Neural cell (in vitro differentiated cells): ENCODE data around the gene DNAJB14. TPM values are rescaled to one million over a fixed set of nuclear protein-coding genes. Genes with fewer than 3 reads are reported as not detected.

Experiments used
- H2AFZ ChIP-seq: fragments of 200-600, 300-800 bp; sonication (generic), shearing (Covaris generic); 2 replicates; pipeline ENCODE4 v1.6.0; 2014; ENCODE audit warnings: low read depth, mild to moderate bottlenecking, antibody characterized with exemption, low read length, moderate library complexity
- H3F3A ChIP-seq: fragments of 200-600 bp; shearing (Covaris generic); 2 replicates; pipeline ENCODE4 v1.6.1; 2016; ENCODE audit warnings: mild to moderate bottlenecking, moderate library complexity, mixed read lengths, antibody characterized with exemption, low read length; ENCODE audit not compliant: insufficient read depth, poor library complexity, severe bottlenecking
- H3K27ac ChIP-seq: fragments of 200-600, 300-800 bp; sonication (generic), shearing (Covaris generic); 2 replicates; pipeline ENCODE4 v1.5.1; 2014; ENCODE audit warnings: mild to moderate bottlenecking, low read length, moderate library complexity
- H3K27me3 ChIP-seq: fragments of 300-800, 200-600 bp; sonication (generic), shearing (Covaris generic); 2 replicates; pipeline ENCODE4 v1.6.0; 2014; ENCODE audit warnings: mild to moderate bottlenecking, low read depth, low read length, moderate library complexity; ENCODE audit not compliant: insufficient read depth
- H3K36me3 ChIP-seq: fragments of 300-800, 200-600 bp; sonication (generic), shearing (Covaris generic); 2 replicates; pipeline ENCODE4 v1.5.1; 2014; ENCODE audit warnings: mild to moderate bottlenecking, antibody characterized with exemption, low read length, moderate library complexity; ENCODE audit not compliant: insufficient read depth
- H3K4me2 ChIP-seq: fragments of 300-800, 200-600 bp; sonication (generic), shearing (Covaris generic); 2 replicates; pipeline ENCODE4 v1.6.0; 2014; ENCODE audit warnings: mild to moderate bottlenecking, low read length
- H3K4me3 ChIP-seq: fragments of 300-800, 200-600 bp; sonication (generic), shearing (Covaris generic); 2 replicates; pipeline ENCODE4 v1.5.1; 2014; ENCODE audit warnings: mild to moderate bottlenecking, low read length, moderate library complexity
- H3K79me2 ChIP-seq: fragments of 200-600 bp; shearing (Covaris generic); replicated peaks from 2 replicates; pipeline ENCODE4 v1.6.0; 2014; ENCODE audit warnings: mild to moderate bottlenecking, low read length, moderate library complexity; ENCODE audit not compliant: insufficient read depth
- H3K9ac ChIP-seq: fragments of 300-800, 200-600 bp; sonication (generic), shearing (Covaris generic); 2 replicates; pipeline ENCODE4 v1.6.1; 2016; ENCODE audit warnings: mild to moderate bottlenecking, low read length, mixed read lengths
- H3K9me2 ChIP-seq: fragments of 200-600 bp; shearing (Covaris generic); 2 replicates; pipeline ENCODE4 v1.6.1; 2016; ENCODE audit warnings: mild to moderate bottlenecking, low read length, mixed read lengths; ENCODE audit not compliant: insufficient read depth
- H3K9me3 ChIP-seq: fragments of 200-600, 300-800 bp; sonication (generic), shearing (Covaris generic); 2 replicates; pipeline ENCODE4 v1.6.1; 2016; ENCODE audit warnings: mild to moderate bottlenecking, mixed run types, low read length, moderate library complexity, mixed read lengths
- H4K20me1 ChIP-seq: fragments of 200-600 bp; shearing (Covaris generic); 2 replicates; pipeline ENCODE4 v1.6.1; 2016; ENCODE audit warnings: mild to moderate bottlenecking, mixed run types; ENCODE audit not compliant: insufficient read depth
- EP300 ChIP-seq: fragments of 450-650 bp; conservative IDR thresholded peaks from 2 replicates; pipeline ENCODE4 v1.6.1; 2014; ENCODE audit warnings: antibody characterized with exemption, mild to moderate bottlenecking, moderate library complexity; ENCODE audit not compliant: poor library complexity, severe bottlenecking
- EZH2 ChIP-seq: fragments of 200-600, 300-800 bp; shearing (Covaris generic), sonication (generic); IDR thresholded peaks from 2 replicates; pipeline ENCODE4 v1.6.1; 2014; ENCODE audit warnings: antibody characterized with exemption, low read length, borderline replicate concordance, mild to moderate bottlenecking; ENCODE audit not compliant: insufficient read depth, poor library complexity, severe bottlenecking
- MXI1 ChIP-seq: fragments of 450-650 bp; conservative IDR thresholded peaks from 2 replicates; pipeline ENCODE4 v1.6.1; 2014; ENCODE audit warnings: antibody characterized with exemption, mild to moderate bottlenecking; ENCODE audit not compliant: poor library complexity, severe bottlenecking
- POLR2AphosphoS5 ChIP-seq: IDR thresholded peaks from 2 replicates; pipeline ENCODE4 v1.6.1; 2012
- RAD21 ChIP-seq: fragments of 450-650 bp; conservative IDR thresholded peaks from 2 replicates; pipeline ENCODE4 v1.6.1; 2014; ENCODE audit warnings: antibody characterized with exemption, mild to moderate bottlenecking, moderate library complexity
- SMC3 ChIP-seq: fragments of 450-650 bp; conservative IDR thresholded peaks from 2 replicates; pipeline ENCODE4 v1.6.1; 2014; ENCODE audit warnings: antibody characterized with exemption, mild to moderate bottlenecking, moderate library complexity; ENCODE audit not compliant: poor library complexity
- TAF1 ChIP-seq: IDR thresholded peaks from 2 replicates; pipeline ENCODE4 v1.6.1; 2012; ENCODE audit warnings: low read depth
- polyA plus RNA-seq: library from polyadenylated mRNA; depleted of rRNA; stranded (reverse); fragments of >200 nt; gene quantifications from 2 replicates; pipeline ENCODE4 v1.2.3, GENCODE V29; 2014
- TF ChIP-seq, protein P1 (sequence below): fragments of 450-650 bp; IDR thresholded peaks from 2 replicates; pipeline ENCODE4 v1.5.1; 2014; ENCODE audit warnings: antibody characterized with exemption, mild to moderate bottlenecking, moderate library complexity; ENCODE audit not compliant: poor library complexity, severe bottlenecking
- TF ChIP-seq, protein P2 (sequence below): IDR thresholded peaks from 2 replicates; pipeline ENCODE4 v1.6.1; 2012; ENCODE audit warnings: borderline replicate concordance

The DNAJB14 gene
- polyA plus RNA-seq, 1 donor from 2014 or later, result 41.3 TPM

DNA sequence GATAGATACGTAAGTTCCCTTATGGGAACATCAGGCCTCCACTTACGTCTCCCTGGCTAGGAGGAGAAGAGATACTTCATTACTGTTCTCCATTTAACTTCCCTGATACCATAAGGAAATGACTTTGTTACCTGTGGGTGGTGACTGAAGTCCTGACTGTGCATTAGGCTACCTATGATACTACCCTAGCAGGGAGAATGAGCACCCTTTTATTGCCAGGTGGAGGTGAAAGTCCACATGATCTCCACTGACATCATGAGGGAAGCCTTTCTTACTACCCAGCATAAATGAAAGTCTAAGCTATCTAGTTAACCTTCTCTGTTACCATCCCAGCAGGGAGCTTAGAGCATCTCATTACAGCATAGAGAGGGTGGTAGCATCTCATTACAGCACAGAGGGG, 27.8 kb downstream of the DNAJB14 start:
- Histone ChIP-seq H3K36me3 (peaks cover 9% of the 10 kb centered on the region), H3K9me2 (no peaks in the 10 kb centered on the region), H4K20me1 (no peaks in the 10 kb centered on the region), H3K79me2 (no peaks in the 10 kb centered on the region), H2AFZ (no peak overlapping the region), H3K27me3 (no peaks in the 10 kb centered on the region), H3K4me3 (no peak overlapping the region), H3F3A (no peaks in the 10 kb centered on the region), H3K27ac (no peak overlapping the region), H3K4me2 (no peak overlapping the region), H3K9ac (no peak overlapping the region), H3K9me3 (no peaks in the 10 kb centered on the region)
- TF ChIP-seq EZH2, result no peak
- no peak for TF ChIP-seq MXI1
- TF ChIP-seq TAF1, result no peak
- TF ChIP-seq, protein P1, sequence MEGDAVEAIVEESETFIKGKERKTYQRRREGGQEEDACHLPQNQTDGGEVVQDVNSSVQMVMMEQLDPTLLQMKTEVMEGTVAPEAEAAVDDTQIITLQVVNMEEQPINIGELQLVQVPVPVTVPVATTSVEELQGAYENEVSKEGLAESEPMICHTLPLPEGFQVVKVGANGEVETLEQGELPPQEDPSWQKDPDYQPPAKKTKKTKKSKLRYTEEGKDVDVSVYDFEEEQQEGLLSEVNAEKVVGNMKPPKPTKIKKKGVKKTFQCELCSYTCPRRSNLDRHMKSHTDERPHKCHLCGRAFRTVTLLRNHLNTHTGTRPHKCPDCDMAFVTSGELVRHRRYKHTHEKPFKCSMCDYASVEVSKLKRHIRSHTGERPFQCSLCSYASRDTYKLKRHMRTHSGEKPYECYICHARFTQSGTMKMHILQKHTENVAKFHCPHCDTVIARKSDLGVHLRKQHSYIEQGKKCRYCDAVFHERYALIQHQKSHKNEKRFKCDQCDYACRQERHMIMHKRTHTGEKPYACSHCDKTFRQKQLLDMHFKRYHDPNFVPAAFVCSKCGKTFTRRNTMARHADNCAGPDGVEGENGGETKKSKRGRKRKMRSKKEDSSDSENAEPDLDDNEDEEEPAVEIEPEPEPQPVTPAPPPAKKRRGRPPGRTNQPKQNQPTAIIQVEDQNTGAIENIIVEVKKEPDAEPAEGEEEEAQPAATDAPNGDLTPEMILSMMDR, result no peak
- TF ChIP-seq RAD21, result no peak
- TF ChIP-seq SMC3, result no peak
- TF ChIP-seq, protein P2, sequence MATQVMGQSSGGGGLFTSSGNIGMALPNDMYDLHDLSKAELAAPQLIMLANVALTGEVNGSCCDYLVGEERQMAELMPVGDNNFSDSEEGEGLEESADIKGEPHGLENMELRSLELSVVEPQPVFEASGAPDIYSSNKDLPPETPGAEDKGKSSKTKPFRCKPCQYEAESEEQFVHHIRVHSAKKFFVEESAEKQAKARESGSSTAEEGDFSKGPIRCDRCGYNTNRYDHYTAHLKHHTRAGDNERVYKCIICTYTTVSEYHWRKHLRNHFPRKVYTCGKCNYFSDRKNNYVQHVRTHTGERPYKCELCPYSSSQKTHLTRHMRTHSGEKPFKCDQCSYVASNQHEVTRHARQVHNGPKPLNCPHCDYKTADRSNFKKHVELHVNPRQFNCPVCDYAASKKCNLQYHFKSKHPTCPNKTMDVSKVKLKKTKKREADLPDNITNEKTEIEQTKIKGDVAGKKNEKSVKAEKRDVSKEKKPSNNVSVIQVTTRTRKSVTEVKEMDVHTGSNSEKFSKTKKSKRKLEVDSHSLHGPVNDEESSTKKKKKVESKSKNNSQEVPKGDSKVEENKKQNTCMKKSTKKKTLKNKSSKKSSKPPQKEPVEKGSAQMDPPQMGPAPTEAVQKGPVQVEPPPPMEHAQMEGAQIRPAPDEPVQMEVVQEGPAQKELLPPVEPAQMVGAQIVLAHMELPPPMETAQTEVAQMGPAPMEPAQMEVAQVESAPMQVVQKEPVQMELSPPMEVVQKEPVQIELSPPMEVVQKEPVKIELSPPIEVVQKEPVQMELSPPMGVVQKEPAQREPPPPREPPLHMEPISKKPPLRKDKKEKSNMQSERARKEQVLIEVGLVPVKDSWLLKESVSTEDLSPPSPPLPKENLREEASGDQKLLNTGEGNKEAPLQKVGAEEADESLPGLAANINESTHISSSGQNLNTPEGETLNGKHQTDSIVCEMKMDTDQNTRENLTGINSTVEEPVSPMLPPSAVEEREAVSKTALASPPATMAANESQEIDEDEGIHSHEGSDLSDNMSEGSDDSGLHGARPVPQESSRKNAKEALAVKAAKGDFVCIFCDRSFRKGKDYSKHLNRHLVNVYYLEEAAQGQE, result no peak
- TF ChIP-seq POLR2AphosphoS5, result no peak
- no peak for TF ChIP-seq EP300

DNA sequence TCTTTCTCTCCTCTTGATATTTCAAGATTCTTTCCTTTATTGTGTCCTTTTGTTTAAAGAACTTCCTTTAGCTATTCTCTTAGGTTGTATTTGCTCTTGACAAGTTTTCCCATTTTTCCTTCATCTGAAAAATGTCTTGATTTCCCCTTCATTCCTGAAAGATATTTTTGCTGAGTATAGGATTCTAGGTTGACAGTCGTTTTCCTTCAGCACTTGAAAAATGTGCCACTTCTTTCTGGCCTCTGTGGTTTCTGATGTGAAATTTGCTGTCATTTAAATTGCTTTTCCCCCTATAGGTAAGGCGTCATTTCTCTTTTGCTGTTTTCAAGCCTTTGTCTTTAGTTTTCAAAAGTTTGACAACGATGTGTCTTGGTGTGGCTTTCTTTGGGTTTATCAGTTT, 28.8 kb downstream of the DNAJB14 start:
- Histone ChIP-seq H3K4me2 (no peak overlapping the region), H3K36me3 (peaks cover 5% of the 10 kb centered on the region), H3K79me2 (no peaks in the 10 kb centered on the region), H4K20me1 (no peaks in the 10 kb centered on the region), H3K9ac (no peak overlapping the region), H2AFZ (no peak overlapping the region), H3K9me3 (no peaks in the 10 kb centered on the region), H3K9me2 (no peaks in the 10 kb centered on the region), H3K27ac (no peak overlapping the region), H3K27me3 (no peaks in the 10 kb centered on the region), H3F3A (no peaks in the 10 kb centered on the region), H3K4me3 (no peak overlapping the region)
- TF ChIP-seq SMC3 (no peak), TAF1 (no peak), MXI1 (no peak), EZH2 (no peak), RAD21 (no peak), POLR2AphosphoS5 (no peak), EP300 (no peak)
- TF ChIP-seq, protein P1, result no peak
- TF ChIP-seq, protein P2, result no peak
